Measurements from ENCODE around the gene SCUBE2. TPM values are rescaled to one million over a fixed set of nuclear protein-coding genes. Genes with fewer than 3 reads are reported as not detected.

The SCUBE2 gene
- total RNA-seq, 4 donors from 2014 or later, result 0.88 to 66.8 (median 5.9) TPM

DNA sequence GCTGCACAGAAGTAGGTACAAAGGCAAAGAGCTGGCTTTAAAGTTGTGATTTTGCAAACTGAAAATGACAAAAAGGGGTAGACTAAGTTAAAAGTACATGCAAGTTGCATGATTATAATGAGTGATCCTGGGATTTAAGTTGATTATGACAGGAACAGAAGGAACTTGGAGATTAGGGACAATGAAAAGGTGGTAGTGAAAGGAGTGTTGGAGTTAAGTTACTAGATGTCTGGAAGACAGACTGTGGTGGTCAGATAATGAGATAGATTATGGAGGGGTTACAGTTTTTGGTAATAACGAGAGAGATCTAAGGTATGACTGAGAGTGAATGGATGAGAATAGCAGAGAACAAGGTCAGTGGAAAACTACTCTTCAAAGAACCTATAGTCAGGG lies 119.5 kb downstream of the SCUBE2 start:
- DNase-seq, result no peak
- Histone ChIP-seq H3K27me3 (no peaks in the 10 kb centered on the region), H3K27ac (no peak overlapping the region), H3K9me3 (no peaks in the 10 kb centered on the region), H3K4me1 (no peaks in the 10 kb centered on the region), H3K36me3 (no peaks in the 10 kb centered on the region), H3K4me3 (no peak overlapping the region)
- TF ChIP-seq, protein P1, sequence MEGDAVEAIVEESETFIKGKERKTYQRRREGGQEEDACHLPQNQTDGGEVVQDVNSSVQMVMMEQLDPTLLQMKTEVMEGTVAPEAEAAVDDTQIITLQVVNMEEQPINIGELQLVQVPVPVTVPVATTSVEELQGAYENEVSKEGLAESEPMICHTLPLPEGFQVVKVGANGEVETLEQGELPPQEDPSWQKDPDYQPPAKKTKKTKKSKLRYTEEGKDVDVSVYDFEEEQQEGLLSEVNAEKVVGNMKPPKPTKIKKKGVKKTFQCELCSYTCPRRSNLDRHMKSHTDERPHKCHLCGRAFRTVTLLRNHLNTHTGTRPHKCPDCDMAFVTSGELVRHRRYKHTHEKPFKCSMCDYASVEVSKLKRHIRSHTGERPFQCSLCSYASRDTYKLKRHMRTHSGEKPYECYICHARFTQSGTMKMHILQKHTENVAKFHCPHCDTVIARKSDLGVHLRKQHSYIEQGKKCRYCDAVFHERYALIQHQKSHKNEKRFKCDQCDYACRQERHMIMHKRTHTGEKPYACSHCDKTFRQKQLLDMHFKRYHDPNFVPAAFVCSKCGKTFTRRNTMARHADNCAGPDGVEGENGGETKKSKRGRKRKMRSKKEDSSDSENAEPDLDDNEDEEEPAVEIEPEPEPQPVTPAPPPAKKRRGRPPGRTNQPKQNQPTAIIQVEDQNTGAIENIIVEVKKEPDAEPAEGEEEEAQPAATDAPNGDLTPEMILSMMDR (IDR thresholded peaks at IDR 0.05), result no peak
- no peak for TF ChIP-seq POLR2A (IDR thresholded peaks at IDR 0.05)
- intact Hi-C loops (cut with DNase I; ENCODE audit: low total_unique reads), result no loop called here

DNA sequence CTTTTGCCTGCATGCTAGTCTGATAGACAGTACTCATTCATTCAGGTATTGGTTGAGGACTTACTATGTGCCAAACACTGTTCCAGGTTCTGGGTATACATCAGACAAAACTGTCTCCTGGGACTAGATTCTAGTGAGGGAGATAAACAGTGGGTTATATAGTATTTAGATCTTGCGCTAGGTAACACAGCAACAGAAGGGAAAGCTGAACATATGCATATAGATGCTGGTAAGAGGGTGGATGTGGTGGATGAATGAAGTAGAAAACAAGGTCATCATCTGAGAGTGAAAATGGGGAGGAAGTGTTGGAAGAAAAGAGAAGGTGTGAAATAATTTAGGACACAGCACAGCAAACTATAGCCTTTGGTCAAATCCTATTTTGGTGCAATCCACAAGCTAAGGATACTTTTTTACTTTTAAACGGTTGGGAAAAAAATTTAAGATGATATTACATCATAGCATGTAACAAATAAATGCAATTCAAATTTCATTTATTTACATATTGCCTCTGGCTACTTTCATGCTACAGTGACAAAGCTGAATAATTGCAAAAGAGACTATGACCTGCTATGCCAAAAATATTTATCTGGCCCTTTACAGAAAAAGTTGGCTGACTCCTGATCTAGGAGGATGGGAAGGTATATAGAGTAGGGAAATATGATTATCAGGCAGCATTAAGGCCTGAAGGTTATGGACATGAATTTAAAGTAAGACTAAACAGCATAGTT lies 120.0 kb downstream of the SCUBE2 start:
- TF ChIP-seq, protein P1 (IDR thresholded peaks at IDR 0.05), result no peak
- no peak for TF ChIP-seq POLR2A (IDR thresholded peaks at IDR 0.05)
- intact Hi-C loops (cut with DNase I; ENCODE audit: low total_unique reads), result no loop called here
- DNase-seq, result no peak
- H3K4me1 ChIP-seq, result no peaks in the 10 kb centered on the region
- H3K9me3 ChIP-seq, result no peaks in the 10 kb centered on the region
- no peak overlapping the region for H3K27ac ChIP-seq
- H3K4me3 ChIP-seq, result no peak overlapping the region
- H3K36me3 ChIP-seq, result no peaks in the 10 kb centered on the region
- H3K27me3 ChIP-seq, result no peaks in the 10 kb centered on the region

Small RNA genes within 50 kb of the gene (microRNA-seq; reads per million reads assigned to microRNA genes)
- not detected for gene MIR5691 (ENCODE audit: borderline microRNAs expressed, borderline replicate concordance)

Small RNA genes within 50 kb of the gene (small RNA-seq; reads per million reads assigned to genes)
- not detected for gene MIR5691

Other genes starting within 250 kb of the SCUBE2 start
- 10 to 100 TPM in 2 of 4 donors, 1 to 10 TPM in 2; 2.6 to 32.7 (median 14.6) TPM for gene AKIP1, start 180.4 kb downstream of the SCUBE2 start, total RNA-seq
- 1 to 10 TPM in 1 of 4 donors, not detected in 3; 1.5 TPM for gene C11orf16, start 158.7 kb downstream of the SCUBE2 start, total RNA-seq
- gene ASCL3, start 148.6 kb downstream of the SCUBE2 start, total RNA-seq, result not detected
- gene TMEM9B, start 127.2 kb downstream of the SCUBE2 start, total RNA-seq, result 10 to 100 TPM; 11.0 to 39.1 (median 28.1) TPM
- gene NRIP3, start 87.6 kb downstream of the SCUBE2 start, total RNA-seq, result 1 to 10 TPM in 3 of 4 donors, under 1 TPM in 1; 0.29 to 6.8 (median 3.8) TPM
- gene DENND5A, start 173.8 kb upstream of the SCUBE2 start, total RNA-seq, result 100 to 1,000 TPM in 2 of 4 donors, 10 to 100 TPM in 2; 60.0 to 199 (median 99.4) TPM
- 10 to 100 TPM; 16.5 to 54.8 (median 24.4) TPM for gene TMEM41B, start 223.0 kb upstream of the SCUBE2 start, total RNA-seq